ENCODE results near the gene COL5A1.

Gene COL5A1

DNA sequence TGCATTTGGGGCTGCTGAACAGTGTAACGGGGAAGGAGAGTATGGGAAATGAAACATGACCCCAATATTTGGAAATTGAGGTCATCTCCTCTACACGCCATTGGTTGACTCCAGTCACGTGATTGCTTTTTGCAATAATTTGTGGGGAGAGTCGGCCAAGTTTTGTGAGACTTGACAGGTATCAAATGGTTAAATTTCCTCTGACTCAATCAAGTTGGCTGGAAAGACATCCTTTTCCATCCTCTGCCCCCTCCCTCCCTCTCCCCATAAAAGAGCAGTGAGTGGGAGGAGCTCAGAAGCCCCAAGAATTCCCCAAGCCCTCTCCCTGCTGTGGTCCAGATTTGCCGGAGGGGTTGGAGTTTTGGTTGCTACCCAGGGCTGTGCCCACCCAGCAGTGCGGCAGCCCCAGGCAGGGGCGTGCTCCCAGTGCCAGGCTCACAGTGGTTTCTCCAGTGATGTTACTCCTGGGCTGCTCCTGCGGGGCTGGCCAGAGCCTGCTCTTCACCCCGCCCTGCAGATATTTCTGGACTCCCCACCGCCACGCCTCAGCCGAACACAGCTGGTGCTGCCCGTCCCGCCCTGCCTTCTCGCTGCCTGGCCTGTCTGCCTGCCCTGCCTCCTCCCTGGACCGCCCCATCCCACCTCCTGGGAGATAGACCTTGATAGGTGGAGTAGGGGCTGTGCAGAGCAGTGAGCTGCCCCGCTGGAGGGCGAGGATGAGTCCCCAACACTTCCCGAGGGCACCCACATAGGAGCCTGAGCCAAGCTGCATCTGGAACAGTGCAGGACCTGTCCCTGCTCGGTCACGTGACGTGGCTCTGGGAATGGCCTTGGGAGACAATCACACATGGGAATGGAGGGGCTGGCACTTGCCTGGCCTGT, 3.4 kb downstream of the COL5A1 start:
- TF ChIP-seq, protein P1, sequence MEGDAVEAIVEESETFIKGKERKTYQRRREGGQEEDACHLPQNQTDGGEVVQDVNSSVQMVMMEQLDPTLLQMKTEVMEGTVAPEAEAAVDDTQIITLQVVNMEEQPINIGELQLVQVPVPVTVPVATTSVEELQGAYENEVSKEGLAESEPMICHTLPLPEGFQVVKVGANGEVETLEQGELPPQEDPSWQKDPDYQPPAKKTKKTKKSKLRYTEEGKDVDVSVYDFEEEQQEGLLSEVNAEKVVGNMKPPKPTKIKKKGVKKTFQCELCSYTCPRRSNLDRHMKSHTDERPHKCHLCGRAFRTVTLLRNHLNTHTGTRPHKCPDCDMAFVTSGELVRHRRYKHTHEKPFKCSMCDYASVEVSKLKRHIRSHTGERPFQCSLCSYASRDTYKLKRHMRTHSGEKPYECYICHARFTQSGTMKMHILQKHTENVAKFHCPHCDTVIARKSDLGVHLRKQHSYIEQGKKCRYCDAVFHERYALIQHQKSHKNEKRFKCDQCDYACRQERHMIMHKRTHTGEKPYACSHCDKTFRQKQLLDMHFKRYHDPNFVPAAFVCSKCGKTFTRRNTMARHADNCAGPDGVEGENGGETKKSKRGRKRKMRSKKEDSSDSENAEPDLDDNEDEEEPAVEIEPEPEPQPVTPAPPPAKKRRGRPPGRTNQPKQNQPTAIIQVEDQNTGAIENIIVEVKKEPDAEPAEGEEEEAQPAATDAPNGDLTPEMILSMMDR (IDR thresholded peaks at IDR 0.05; ENCODE audit: control insufficient read depth, insufficient read depth, low read depth, low read length, missing control alignments), result no peak
- peak; percentile 98 for DNase-seq (ENCODE audit: low read depth)
- H3K4me3 ChIP-seq (ENCODE audit: control insufficient read depth, low read depth, low read length), result peak overlapping the region; percentile 52

DNA sequence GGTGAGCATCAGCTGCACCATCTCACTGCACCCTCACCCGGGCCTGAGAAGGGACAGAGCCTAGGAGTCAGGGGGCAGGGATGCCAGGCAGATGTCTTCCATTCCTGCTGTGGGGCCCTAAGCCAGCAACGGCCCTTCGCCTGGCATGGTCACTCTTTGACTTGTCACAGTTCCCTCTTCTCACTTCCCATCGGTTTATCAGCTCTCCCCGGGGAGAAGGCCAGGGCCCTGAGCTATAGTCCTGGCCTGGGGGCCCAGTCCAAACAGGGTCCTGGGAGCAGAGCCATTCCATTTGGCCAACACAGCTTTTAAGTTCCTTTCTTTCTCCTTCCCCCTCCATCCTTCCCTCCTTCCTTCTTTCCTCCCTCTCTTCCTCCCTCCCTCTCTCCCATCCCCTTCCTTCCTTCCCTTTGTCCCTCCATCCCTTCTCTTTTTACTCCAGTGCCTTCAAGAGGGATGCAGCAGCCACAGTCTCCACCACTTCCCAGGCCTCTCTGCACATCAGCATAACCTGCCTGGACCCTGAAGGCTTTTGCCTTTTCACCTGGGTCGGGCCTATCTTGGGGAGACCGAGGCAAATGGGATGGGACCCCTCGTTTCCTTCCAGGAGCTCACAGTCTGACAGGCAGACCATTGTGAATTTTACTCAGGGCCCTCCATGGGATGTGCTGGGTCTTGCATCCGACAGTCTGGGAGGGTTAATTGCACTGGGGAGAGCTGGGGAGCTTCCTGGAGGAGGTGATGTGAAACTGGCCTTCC, 4.2 kb downstream of the COL5A1 start:
- TF ChIP-seq, protein P1 (IDR thresholded peaks at IDR 0.05; ENCODE audit: control insufficient read depth, insufficient read depth, low read depth, low read length, missing control alignments), result no peak
- H3K4me3 ChIP-seq (ENCODE audit: control insufficient read depth, low read depth, low read length), result peak overlapping the region; percentile 52
- no peak for DNase-seq (ENCODE audit: low read depth)

DNA sequence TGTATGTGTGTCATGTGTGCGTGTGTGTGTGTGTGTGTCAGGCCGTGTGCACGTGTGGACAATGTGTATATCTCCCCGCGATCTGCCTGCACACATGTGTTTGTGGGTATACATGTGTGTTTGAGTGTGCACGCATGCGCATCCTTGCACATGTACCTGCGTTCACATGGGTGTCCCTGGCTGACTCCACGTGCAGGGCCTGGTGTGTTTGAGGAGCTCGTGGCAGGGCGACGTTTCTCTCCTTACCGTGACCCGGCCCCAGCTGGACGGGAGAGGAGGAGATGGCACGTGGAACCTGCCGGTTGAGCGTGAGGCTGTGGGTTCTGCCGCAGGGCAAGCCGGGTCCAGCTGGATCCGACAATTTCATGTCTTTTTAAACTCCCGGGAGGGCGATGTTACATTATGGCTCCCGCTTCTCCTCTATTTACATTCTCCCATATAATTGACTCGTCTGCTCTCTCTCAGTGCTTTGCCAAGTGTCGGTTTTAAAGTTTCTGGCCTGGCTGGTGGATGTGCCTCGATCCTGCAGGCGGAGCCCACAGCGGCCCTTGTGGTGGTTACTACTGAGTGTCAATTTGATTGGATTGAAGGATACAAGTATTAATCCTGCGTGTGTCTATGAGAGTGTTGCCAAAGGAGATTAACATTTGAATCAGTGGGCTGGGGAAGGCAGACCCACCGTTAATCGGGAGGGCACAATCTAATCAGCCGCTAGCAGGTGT, 5.9 kb downstream of the COL5A1 start:
- DNase-seq (ENCODE audit: low read depth), result no peak
- peak overlapping the region; percentile 2 for H3K4me3 ChIP-seq (ENCODE audit: control insufficient read depth, low read depth, low read length)
- TF ChIP-seq, protein P1 (IDR thresholded peaks at IDR 0.05; ENCODE audit: control insufficient read depth, insufficient read depth, low read depth, low read length, missing control alignments), result no peak

- DNase-seq (ENCODE audit: low read depth), result no peak
- TF ChIP-seq, protein P1 (IDR thresholded peaks at IDR 0.05; ENCODE audit: control insufficient read depth, insufficient read depth, low read depth, low read length, missing control alignments), result no peak
- no peak overlapping the region for H3K4me3 ChIP-seq (ENCODE audit: control insufficient read depth, low read depth, low read length)
Measured at GRCh38 chr9:134648701-134649530, 7.3 kb downstream of the COL5A1 start.

- no peak overlapping the region for H3K4me3 ChIP-seq (ENCODE audit: control insufficient read depth, low read depth, low read length)
- TF ChIP-seq, protein P1 (IDR thresholded peaks at IDR 0.05; ENCODE audit: control insufficient read depth, insufficient read depth, low read depth, low read length, missing control alignments), result no peak
- DNase-seq (ENCODE audit: low read depth), result no peak
Measured at GRCh38 chr9:134650431-134651190, 9.0 kb downstream of the COL5A1 start.
